Mucosa of descending colon (tissue), 3 donors: Measurements from ENCODE around the gene VSIG1. TPM values are rescaled to one million over a fixed set of nuclear protein-coding genes. Genes with fewer than 3 reads are reported as not detected.

Experiments
- ATAC-seq: fragments of 200-7000 bp; cut with Tn5 transposase; one replicate; pipeline ENCODE4 v1.9.1; 2020; ENCODE audit warnings: mild to moderate bottlenecking, moderate library complexity
- DNase-seq, 3 donors: peaks; one replicate each; pipeline ENCODE4 v3.0.0-alpha.2; 2020
- H3K36me3 ChIP-seq: fragments of 200-600 bp; one replicate; pipeline ENCODE4 v1.8.0; 2021; ENCODE audit warnings: low read depth, mild to moderate bottlenecking
- H3K4me1 ChIP-seq: fragments of 200-600 bp; one replicate; pipeline ENCODE4 v1.8.0; 2021; ENCODE audit warnings: low read depth, mild to moderate bottlenecking
- H3K4me3 ChIP-seq: fragments of 200-600 bp; one replicate; pipeline ENCODE4 v1.8.0; 2021; ENCODE audit warnings: mild to moderate bottlenecking
- H3K9me3 ChIP-seq: fragments of 200-600 bp; one replicate; pipeline ENCODE4 v1.8.0; 2021; ENCODE audit warnings: mild to moderate bottlenecking
- CTCF ChIP-seq: fragments of 200-600 bp; IDR thresholded peaks from one replicate; pipeline ENCODE4 v1.8.0; 2022; ENCODE audit warnings: antibody characterized with exemption, mild to moderate bottlenecking
- intact Hi-C, 2 donors: fragments of 100-400 bp; cut with DNase I in 1 of 2; cut with micrococcal nuclease in 1 of 2; formaldehyde crosslinking; loops; one replicate each; pipeline versions ENCODE4 v1.11.0 to v1.11.1; 2022; cut with DNase I, micrococcal nuclease
- total RNA-seq, 3 donors: library from RNA; stranded (reverse); fragmentation: NEBNext Ultra II Directional in 2 of 3; extraction: Animal tissue kit (Norgen Biotek cat#: 25700) in 2 of 3; gene quantifications; one replicate each; pipeline versions ENCODE4 v1.2.1 to v1.2.4, GENCODE V29; 2021 to 2023
- donor health status: DM: no; HTN: no; CAD: no; lungs with moderate emphysema.
- donor health status: DM: no; HTN: no; CAD: no.
- donor health status: DM: no; HTN: yes; CAD: no.

The VSIG1 gene
- total RNA-seq, 3 donors from 2014 or later, result 0.58 TPM; not detected in 2

GRCh38 chrX:108028854-108029253 is 16.0 kb upstream of the VSIG1 start:
- DNase-seq (no peak), ATAC-seq (no peak)
- no peak overlapping the region for H3K4me3 ChIP-seq
- no peaks in the 10 kb centered on the region for H3K9me3 ChIP-seq
- peaks cover 6% of the 10 kb centered on the region for H3K4me1 ChIP-seq
- no peak for TF ChIP-seq CTCF
- intact Hi-C loops, result no loop called here
- no peaks in the 10 kb centered on the region for H3K36me3 ChIP-seq

GRCh38 chrX:108029928-108030711 is 14.7 kb upstream of the VSIG1 start:
- ATAC-seq, result no peak
- no peak for TF ChIP-seq CTCF
- intact Hi-C loops, result no loop called here

GRCh38 chrX:108032944-108033343 is 11.9 kb upstream of the VSIG1 start:
- Histone ChIP-seq H3K4me1 (peaks cover 13% of the 10 kb centered on the region), H3K36me3 (no peaks in the 10 kb centered on the region), H3K4me3 (no peak overlapping the region), H3K9me3 (no peaks in the 10 kb centered on the region)
- no peak for DNase-seq
- no peak for TF ChIP-seq CTCF
- intact Hi-C loops, result no loop called here
- peak; percentile 40 for ATAC-seq

More at GRCh38 chrX:108029928-108030711, 14.7 kb upstream of the VSIG1 start:
- no peak for DNase-seq
- Histone ChIP-seq H3K4me1 (peaks cover 8% of the 10 kb centered on the region), H3K4me3 (no peak overlapping the region), H3K36me3 (no peaks in the 10 kb centered on the region), H3K9me3 (no peaks in the 10 kb centered on the region)

- intact Hi-C loops, result no loop called here
- H3K4me3 ChIP-seq, result no peak overlapping the region
- H3K36me3 ChIP-seq, result no peaks in the 10 kb centered on the region
- peaks cover 13% of the 10 kb centered on the region for H3K4me1 ChIP-seq
- no peaks in the 10 kb centered on the region for H3K9me3 ChIP-seq
- no peak for ATAC-seq
- DNase-seq, result no peak
- TF ChIP-seq CTCF, result no peak
These were observed 11.0 kb upstream of the VSIG1 start for GRCh38 chrX:108033890-108034289.

- H3K9me3 ChIP-seq, result no peaks in the 10 kb centered on the region
- H3K4me1 ChIP-seq, result peaks cover 13% of the 10 kb centered on the region
- peak; percentile 69 for ATAC-seq
These were observed 10.1 kb upstream of the VSIG1 start for GRCh38 chrX:108034725-108035124.

More at GRCh38 chrX:108034725-108035124, 10.1 kb upstream of the VSIG1 start:
- no peak for TF ChIP-seq CTCF
- intact Hi-C loops, result no loop called here
- no peak for DNase-seq
- no peaks in the 10 kb centered on the region for H3K36me3 ChIP-seq
- H3K4me3 ChIP-seq, result no peak overlapping the region
